Activated naive CD8-positive, alpha-beta T cell treated with anti-CD3 and anti-CD28 coated beads, Interleukin-2, amount 50 U/mL, for 16 hours (primary cell): Measurements from ENCODE around the gene CADPS2.

ENCODE experiments used
- DNase-seq: peaks from one replicate; pipeline ENCODE4 v3.0.0-alpha.2; 2020; ENCODE audit warnings: low read depth, low spot score

The CADPS2 gene

DNA sequence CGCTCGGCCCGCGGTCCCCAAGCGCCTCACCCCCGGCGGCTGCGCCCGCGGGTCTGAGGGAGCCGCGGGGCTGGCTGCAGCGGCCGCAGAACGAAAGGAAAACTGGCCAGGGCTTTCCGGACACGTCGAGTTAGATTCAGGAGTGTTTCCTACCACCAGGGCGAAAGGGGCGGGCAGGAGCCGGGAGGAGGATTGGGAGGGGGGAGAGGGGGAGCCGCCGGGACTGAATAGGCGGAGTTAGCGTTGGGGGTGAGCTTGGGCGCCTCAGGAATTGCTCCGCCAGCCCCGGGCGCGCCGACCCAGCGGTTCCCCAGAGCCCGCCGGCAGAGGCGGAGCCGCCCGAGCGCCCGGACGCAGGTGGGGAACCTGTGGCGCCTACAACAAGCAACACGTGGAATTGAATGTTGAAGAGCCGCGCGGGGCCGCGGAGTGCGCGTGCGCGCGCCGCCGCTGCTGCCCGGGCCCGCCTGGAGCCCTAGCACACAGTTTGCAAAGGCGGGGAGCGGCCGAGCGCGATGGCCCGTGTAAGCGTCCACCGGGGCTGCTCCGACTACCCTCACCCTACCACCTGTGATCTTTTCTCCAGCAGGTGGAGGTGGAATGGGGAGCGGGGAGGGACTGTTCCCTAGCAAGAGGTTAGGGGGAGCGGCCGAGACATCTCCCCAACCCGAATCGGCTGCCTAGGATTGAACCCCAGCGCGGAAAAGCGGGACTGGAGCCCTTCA is at the start of gene CADPS2:
CADPS2 (minus strand) TSS at position 104 of the 725 bp plus-strand sequence. CDS start 123 bp downstream, outside the sequence.
- DNase-seq: no peak

DNA sequence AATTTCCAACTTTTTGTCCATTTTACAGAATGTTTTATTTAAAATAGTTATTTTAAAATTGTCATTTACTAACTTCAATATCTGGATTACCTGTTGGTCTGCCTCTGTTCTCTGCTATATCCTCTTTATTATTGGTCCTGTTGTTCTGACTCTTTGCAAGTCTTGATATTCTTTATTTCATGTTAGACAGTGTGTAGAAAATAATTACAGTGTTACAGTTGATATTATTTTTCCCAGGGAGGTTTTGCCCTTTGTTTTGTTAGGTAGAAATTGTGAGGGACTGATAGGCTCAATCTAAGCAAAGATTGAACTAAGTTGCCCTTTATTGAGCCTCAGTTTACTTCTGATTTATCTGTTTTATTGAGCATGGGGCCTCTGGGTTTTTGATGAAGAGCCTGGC is 49.4 kb upstream of the CADPS2 start:
- no peak for DNase-seq

DNA sequence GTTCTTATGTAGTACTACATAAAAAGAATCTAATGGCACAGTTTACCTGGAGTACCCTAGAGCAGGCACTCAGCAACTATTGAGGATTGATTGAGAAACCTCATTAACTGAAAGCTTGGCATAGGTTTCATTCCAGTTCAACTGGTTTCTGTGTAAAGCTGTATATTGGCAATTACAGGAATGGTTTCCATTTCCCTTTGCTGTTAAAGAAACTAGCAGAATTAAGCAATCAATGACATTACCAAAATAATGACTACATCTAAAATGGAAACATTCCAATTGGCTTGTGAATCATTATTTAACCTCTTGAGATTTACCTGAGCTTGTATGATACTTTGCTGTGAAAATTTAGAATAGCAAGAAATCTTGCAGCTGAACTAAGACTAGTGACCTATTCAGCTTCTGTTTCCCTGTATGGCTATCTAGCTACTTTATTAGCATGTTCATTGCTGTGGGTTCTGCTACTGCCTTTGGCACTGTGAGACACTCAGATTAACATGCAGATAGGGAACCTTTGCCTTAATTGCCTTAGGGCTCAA is 33.5 kb upstream of the CADPS2 start:
- no peak for DNase-seq

DNA sequence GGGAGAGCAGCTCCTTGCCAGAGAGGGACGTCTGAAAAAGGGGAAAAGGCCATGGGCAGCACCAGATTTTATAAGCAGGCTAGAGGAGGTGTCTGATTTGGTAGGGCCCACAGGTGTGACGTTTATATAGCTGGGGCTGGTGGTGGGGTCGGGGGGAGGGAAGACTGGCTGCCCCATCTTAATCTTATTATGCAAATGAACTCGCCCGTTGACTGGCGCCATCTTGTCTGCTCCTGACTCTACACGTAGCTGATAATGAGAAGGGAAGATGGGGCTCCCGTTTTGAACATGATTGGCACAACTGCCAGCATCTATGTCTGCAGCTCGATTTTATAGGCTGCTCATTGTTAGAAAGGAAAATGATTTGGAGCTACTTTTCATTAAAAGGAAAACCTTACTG is 28.6 kb upstream of the CADPS2 start:
- DNase-seq: no peak

DNA sequence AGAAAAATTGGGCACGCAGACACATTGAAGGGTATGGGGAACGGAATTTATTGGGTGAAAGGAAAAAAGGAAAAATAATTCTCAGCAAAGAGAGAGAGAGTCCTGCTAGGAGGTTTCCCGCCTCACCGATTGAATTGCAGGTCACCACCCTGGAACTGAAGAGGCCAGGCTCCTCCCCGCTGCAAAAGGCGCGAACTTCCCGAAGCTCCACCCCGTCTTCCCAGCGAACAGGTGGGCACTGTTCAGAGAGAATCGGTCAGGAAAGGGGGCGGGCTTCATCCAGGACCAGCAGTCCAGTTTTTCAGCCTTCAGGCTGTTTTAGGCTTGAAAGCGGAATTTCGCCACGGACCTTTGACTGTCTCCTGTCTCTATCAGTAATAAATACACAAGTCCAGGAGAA is 27.3 kb upstream of the CADPS2 start:
- DNase-seq: no peak

DNA sequence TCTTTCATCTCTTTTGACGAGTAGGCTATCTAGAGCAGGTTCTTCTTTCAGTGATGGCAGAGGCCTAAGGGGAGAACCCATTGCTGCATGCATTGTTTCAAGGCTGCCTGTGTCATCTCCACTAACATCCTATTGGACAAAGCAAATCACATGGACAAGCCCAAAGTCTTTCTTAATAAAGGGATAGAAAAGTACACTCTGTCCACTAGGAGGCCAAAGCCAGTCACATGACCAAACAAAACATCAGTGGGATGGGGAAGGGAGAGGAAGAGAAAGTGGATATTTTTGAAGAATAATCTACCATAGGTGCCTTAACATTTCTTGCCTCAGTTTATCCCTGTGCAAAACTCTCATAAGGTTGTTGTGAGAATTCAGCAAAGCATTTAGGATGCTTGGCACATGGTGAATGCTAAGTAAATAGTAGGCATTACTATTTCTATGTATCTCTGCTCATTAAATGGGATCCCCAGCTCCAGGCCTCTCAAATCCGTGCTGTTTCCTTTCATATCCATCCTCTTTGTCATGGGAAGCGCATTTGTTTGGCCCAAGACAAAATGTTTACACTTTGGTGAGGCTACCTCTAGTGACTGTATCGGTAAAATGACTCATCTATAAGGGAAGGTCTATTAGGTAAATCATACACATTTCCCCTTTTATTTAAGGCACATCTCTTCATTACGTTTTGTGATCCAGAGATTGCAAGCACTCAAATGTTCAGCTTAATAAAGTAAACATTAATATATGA is 16.7 kb upstream of the CADPS2 start:
- no peak for DNase-seq

DNA sequence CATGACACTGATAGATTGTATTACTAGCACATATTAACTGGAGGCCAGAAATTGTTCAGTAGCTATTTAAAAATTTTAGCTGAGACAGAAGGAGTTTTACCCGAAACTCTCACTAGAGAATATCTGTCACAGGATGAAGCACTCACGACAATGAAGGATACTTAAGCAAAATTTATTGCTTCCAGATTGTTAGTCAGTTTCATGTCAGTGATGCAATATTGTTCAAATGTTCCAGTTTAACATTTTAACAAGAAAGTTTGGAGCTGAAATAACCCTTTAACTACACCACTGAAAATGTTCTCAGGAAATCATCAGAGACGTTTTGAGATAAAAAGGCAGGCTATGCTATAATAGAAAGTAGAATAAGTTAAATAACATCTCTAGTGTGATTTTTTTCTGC is 15.0 kb upstream of the CADPS2 start:
- no peak for DNase-seq

DNA sequence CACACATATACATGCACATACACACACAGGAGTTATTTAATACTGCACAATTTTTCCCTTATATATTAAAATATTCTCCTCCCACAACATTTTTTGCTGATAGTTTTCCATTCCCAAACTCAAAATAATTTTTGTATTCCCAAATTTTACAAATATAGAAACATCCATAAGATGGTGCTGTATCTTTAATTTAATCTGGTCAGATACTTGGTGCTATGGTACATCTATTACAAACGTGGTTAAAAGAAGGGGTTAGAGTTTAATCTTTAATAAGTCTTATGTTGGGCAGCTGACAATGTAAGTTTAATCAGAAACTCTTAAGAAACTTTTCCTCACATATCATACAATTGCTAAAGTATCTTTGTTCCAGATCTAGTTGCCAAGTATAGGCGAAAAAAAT is 10.2 kb upstream of the CADPS2 start:
- DNase-seq: no peak

DNA sequence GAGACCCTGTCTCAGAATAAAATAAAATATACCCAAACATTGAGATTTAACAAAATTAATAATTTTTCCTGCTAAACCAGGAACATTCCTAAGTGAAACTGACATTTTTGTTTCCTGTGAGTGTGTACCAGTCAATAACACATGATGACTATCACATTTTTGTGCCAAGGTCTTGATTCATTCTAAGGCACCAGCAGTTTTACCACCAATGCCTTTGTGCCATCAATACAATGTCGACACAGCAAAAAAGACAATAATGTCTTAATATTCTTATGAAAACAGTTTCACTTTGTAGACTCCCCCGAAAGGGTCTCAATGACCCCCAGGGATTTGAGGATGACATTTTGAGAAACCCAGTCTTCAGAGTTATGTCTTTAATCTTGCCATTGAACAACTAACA is 7.2 kb upstream of the CADPS2 start:
- no peak for DNase-seq

DNA sequence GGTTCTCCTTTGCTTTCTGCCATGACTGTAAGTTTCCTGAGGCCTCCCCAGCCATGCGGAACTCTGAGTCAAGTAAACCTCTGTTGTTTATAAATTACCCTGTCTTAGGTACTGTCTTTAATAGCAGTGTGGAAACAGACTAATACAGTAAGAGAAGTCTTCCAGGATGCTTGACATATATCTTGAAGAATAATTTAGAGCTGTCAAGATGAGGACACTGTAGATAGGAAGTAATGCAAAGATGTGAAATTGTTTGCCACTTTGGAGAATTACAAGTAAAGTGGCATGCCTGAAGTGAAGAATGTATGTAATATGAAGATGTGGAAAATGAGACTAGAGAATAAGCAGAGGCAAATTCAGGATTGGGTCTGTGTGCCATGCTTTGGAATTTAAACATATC is 2.9 kb upstream of the CADPS2 start:
- no peak for DNase-seq

DNA sequence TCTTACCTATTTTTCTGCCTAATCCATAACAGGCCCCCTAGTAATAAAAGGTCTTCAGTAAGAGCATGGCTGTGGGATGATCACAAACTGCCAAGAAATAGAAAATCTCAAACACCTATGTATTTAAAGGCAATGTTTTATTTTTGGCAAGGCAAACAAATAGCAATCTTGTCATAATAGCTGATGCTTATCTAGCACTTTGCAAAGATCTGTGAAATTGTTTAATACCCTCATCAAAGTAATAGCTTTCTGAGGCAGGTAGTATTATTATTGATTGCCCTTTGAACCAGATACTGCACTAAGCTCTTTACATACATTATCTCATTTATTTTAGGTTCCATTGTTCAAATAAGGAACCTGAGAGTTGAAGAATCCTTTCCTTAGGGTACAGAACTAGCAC is 1.6 kb upstream of the CADPS2 start:
- no peak for DNase-seq

DNA sequence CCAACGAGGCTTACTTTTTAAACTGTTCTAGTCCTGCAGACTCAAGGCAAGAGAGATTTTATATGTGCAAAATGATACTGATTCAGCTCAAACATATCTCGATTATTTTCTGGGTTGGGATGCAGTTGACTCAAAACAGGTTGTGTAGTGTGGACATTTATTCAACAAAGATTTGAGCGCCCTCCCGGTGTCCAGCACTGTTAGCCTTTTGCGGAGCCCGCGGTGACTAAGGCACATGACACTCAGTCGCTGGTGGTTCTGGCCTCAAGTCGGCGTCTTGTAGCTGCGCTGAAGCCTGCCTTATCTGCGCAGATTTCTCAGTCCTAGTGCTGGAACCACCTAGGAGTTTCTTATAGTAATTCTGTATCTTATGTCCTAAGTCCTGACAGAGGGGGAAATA is 938 bp upstream of the CADPS2 start:
- no peak for DNase-seq

DNA sequence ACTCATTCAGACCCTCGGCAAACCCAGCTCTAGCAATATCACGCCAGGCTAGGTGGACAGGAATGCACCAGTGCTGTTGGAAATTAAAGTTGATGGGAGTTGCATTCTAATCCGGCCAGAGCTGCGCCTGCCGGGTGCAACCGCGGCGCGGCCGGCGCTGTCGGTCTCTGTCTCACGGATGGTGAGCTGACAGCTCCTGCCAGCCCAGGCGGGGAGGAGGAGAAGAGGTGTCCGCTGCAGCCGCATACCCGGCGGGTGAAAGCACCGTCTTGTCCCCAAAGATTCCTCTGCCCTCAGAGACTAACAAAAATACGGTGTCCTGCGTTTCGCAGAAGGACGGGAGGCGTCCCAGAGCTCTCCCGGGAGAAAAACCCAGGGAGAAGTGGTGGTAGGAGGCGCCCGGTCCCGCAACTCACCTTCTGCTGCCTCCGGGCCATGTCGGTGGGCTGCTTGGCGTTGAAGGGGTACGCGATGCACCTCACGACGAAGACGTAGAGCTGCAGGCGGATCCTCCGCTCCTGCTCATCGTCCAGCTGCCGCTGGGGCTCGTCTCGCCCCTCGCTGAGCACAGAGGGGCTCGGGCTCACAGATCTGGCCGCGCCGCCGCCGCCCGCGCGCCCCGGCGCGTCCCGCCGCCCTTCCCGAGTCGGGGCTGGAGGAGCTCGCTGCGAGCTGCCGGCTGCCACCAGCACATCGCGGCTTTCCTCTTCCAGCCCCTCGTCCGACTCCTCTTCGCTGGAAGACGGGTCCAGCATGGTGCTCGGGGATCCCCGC is 490 bp downstream of the CADPS2 start:
- no peak for DNase-seq

DNA sequence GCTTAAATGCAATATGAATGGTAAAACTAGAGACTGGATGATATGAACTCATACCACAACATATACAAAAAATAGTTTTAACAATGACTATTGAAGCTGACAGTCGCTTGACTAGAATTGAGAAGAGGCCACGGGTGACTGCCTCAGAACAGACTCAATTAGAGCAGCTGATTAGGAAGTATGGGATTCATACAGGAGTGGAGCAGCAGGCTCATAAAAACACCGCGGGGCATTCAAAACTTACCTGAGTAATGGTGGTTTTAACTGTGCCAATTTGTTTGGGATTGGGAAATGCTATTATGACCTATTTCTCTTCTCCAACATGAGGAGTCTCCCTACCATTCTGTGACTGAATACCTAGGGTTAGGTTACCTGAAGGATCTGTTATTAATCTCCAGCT is 2.1 kb downstream of the CADPS2 start:
- DNase-seq: no peak

DNA sequence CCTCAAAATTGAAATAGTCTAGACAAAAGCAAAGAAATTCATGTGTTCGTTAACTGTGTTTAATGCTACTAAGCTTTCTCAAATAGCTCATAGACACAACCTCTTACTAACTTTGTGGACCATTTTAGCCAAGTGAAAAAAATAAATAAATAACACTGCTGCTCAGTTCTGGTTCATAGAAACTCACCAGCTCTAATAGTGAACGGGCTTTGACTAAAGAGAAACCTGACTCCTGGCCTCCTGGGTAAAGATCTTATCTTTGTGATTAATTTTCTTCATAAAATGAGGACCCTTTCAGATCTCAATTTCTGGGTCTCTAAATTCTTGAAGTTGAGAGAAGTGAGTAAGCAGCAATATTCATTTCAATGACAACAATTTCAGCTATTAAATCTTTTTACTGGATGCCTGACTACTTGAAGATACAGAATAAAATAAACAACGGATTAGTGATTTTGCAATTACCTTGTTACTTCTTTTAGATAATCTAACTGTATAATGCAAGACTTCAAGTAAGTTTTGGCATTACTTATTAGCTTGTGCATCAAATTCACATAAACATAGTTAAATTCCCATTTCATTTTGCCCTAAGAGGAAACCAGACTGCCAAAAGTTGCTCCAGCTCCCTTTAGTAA is 3.1 kb downstream of the CADPS2 start:
- DNase-seq: no peak

DNA sequence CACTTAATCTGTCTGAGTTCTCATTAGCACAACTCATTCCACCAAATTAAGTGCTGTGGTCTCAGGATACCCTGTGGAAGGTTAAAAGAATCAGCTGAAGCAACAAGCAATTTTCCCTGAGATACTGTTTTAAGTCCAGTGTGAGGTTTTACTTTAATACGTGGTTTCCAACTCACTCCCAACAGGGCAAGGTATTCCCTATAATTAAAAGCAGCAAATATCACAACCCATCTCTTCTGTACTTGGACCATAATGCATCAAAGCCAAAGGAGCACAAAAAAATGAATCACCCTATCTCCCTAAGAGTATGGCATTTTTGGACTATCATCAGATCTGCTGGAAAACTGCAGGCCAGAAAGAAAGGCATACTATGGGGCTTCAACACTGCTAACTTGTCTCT is 4.9 kb downstream of the CADPS2 start:
- no peak for DNase-seq

DNA sequence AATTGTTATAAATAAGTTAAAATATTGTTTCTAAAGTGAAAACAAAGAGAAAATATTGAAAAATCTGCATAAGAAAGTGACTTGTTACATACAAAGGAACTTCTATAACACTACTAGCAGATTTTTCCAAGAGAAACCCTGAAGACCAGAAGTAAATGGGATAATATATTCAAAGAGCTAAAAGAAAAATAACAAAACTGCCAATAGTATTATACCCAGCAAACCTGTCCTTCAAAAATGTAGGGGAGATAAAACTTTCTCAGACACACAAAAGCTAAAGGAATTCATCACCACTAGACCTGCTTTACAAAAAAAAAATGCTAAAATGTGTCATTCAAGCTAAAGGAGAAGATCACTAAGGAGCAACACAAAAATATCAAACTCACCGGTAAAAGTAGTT is 17.0 kb downstream of the CADPS2 start:
- DNase-seq: no peak

DNA sequence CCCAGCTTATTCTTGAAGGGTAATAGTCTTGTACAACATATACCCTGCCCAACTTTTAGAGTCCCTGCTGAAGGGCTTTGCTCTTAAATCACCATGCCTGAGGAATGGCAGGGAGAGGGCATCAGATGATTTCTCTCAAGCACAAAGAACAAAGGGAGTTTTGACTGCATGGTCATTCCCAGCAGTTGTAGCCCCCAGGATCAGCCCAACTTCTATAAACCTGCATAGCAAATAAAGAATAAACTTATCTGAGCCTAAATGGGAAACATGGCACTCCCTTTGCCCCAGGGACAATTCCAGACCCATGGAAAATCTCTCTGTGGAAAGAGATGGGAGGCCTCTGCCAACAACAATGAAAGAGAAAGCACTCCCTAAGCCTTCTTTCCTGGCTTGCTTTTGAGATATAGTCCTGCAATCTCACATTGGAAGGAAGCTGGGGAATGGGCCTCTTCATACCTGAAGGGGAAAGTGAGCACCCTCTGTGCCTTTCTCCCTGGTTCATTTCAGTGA is 18.7 kb downstream of the CADPS2 start:
- no peak for DNase-seq

DNA sequence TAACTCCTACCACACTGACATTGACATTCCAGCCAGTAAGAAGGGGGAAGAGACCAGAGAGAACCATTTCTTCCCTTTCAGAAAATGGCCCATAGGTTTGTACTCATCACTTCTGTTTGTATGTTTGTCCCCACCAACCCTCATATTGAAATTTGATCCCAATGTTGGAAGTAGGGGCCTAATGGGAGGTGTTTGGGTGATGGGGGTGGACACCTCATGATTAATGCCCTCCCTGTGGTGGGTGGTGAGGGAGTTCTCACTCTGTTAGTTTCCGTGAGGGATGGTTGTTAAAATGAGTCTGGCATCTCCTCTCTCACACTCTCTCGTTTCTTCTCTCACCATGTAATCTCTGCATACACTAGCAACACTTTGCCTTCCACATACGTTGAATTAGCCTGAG is 21.4 kb downstream of the CADPS2 start:
- DNase-seq: no peak

DNA sequence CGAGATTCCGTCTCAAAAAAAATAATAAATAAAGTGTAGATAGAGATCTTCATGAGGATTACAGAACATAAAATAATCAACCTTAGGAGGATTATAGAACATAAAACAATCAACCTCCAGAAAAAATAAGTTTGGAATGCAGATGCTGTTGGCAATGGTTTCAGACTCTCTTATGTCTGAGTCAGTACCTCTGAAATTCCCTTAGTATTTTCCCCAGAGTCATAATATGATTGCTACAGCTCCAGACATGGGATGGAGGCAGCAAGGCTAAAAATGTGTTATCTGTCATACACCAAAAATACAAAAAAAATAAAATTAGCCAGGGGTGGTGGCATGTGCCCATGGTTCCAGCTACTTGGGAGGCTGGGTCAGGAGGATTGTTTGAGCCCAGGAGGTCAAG is 22.2 kb downstream of the CADPS2 start:
- DNase-seq: no peak

DNA sequence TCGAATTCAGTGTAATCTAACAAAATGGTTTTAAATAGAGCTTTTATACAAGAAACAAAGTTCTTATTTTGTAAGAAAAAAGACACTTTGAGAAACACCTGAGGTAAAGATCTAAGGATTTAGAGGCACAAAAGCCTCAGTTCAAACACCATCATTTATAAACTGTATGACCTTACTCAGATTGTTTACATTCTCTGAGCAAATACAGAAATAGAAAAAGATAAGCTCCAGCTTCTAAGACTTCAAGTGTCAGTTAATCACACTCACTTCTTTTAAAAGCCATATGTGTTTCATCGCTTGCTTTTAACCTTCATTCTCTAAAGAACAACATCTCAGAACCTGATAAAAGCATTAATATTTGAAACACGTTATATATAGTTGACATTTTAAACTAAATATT is 27.9 kb downstream of the CADPS2 start:
- DNase-seq: no peak

DNA sequence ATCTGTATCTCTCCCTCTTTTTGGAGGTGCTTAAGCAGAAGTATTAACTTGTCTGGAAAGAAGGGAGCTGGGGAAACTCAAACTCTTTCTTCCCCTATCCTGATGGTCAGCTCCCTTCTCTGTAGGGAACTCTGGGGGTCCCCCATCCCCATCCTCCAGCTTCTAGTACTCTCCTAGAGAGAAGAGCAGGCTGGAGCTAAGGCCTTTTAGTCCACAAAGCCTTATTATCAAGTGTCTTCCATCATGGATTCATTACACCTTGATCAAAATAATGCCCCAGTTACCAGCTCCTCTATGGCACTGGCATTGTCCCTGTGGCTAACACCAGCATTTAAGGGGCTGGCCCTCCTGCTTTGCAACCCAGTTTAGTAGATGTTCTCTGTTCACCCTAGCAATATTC is 35.7 kb downstream of the CADPS2 start:
- DNase-seq: no peak
